22Rv1 (cell line): ENCODE data around the gene MPP7.

ENCODE experiments used
- ZFX ChIP-seq: fragments of 450-650 bp; IDR thresholded peaks from 2 replicates; pipeline ENCODE4 v1.6.1; 2017; ENCODE audit warnings: antibody characterized with exemption, borderline replicate concordance
- TF ChIP-seq, protein P1 (sequence below): fragments of 450-650 bp; IDR thresholded peaks from 2 replicates; pipeline ENCODE4 v1.5.1; 2017; ENCODE audit warnings: mild to moderate bottlenecking

DNA sequence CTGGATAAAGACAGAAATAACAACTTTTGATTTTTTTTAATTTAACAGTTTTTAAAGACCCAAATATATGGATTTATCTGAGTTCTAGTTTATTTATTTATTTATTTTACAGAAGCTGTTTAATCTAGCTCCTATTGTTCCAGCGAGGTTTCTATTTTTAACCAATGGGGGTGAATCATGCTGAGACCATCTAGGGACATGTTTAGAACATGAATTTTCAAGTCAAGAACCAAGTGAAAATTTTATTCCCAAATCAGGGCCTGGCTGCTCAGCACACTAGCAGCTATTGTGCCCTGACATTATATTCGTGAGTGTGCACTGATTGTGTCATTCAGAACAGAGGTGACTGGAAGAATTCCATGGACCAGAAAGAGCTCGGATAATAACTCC lies 24.6 kb upstream of the MPP7 start:
- TF ChIP-seq, protein P1, sequence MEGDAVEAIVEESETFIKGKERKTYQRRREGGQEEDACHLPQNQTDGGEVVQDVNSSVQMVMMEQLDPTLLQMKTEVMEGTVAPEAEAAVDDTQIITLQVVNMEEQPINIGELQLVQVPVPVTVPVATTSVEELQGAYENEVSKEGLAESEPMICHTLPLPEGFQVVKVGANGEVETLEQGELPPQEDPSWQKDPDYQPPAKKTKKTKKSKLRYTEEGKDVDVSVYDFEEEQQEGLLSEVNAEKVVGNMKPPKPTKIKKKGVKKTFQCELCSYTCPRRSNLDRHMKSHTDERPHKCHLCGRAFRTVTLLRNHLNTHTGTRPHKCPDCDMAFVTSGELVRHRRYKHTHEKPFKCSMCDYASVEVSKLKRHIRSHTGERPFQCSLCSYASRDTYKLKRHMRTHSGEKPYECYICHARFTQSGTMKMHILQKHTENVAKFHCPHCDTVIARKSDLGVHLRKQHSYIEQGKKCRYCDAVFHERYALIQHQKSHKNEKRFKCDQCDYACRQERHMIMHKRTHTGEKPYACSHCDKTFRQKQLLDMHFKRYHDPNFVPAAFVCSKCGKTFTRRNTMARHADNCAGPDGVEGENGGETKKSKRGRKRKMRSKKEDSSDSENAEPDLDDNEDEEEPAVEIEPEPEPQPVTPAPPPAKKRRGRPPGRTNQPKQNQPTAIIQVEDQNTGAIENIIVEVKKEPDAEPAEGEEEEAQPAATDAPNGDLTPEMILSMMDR, result no peak
- TF ChIP-seq ZFX, result no peak
